Measurements from ENCODE around the gene SH2D2A. TPM values are rescaled to one million over a fixed set of nuclear protein-coding genes. Genes with fewer than 3 reads are reported as not detected.

Gene SH2D2A
- total and polyA plus RNA-seq, 8 donors = 0.61 to 19.9 (median 1.5) TPM; not detected in 2

DNA sequence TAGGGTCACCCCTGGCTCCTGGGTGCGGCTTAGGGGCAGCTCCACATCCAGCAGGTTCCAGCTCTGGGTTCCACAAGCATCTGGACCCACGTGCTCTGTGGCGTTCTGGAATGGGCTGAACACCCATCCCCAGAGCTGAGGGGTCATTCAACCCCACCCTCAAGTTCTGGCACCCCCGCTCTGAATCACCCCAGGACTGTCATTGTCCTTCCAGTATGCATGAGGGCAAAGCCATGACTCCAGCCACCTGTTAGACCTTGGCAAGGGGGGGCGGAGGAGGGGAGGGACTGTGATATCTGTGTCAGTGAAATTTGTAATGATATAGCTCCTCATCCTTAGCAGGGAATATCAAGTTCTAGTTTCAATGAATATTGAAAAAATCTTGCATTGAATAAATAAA is 30.0 kb upstream of the SH2D2A start:
- Histone ChIP-seq H3K9me3 (no peaks in the 10 kb centered on the region), H3K27me3 (peaks cover 4 to 87% (median 51%) of the 10 kb centered on the region in 3 donors), H3K27ac (no peak overlapping the region), H3K4me1 (peaks cover 8 to 23% (median 17%) of the 10 kb centered on the region in 4 donors), H3K36me3 (no peaks in the 10 kb centered on the region), H3K4me3 (no peak overlapping the region)
- intact Hi-C loops (cut with DNase I; ENCODE audit: low total_unique reads) = no loop called here
- WGBS, 5 donors = 82 to 93% (median 86%) methylated on average over 4 to 5 of the region's 5 CpGs
- no peak for DNase-seq
- no peak for TF ChIP-seq POLR2AphosphoS5 (IDR thresholded peaks at IDR 0.05)
- no peak for TF ChIP-seq EP300 (IDR thresholded peaks at IDR 0.05)
- no peak for TF ChIP-seq CTCF (IDR thresholded peaks at IDR 0.05)
- TF ChIP-seq POLR2A (IDR thresholded peaks at IDR 0.05) = no peak

DNA sequence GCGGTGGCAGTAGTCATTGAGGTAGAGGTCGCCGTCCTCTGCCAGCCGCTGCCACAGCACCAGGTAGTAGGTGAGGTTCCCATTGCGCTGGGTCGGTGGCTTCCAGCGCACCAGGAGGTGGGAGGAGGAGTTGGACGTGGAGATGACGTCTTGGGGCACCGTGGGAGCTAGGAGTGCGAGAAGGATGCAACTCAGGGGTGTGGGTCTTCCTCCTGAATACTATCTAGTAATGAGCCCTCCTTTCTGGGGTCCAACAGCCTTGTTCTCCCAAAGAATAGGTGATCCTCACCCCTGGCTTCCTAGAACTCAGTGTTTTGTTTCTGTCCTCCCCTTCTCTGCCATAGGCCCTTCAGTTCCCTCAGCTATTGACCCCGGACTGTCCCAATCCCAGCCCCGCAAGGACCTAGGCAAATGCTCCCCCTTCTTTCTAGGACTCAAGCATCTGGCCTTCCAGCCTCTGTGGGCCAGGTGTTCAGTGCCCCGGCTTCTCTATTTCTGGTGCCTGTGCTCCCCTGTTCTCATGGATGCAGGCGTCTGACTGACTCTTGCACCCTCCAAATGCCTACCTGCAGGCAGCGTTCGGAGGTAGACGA is 29.4 kb upstream of the SH2D2A start:
- Histone ChIP-seq H3K4me3 (no peak overlapping the region), H3K9me3 (no peaks in the 10 kb centered on the region), H3K27ac (no peak overlapping the region), H3K27me3 (peaks cover 4 to 93% (median 57%) of the 10 kb centered on the region in 3 donors), H3K4me1 (peaks cover 8 to 23% (median 16%) of the 10 kb centered on the region in 4 donors), H3K36me3 (no peaks in the 10 kb centered on the region)
- DNase-seq = no peak
- 43 to 56% (median 50%) methylated on average over 18 of the region's 18 CpGs for WGBS, 5 donors
- TF ChIP-seq POLR2AphosphoS5 (IDR thresholded peaks at IDR 0.05) (no peak), CTCF (IDR thresholded peaks at IDR 0.05) (no peak), EP300 (IDR thresholded peaks at IDR 0.05) (no peak)
- intact Hi-C loops (cut with DNase I; ENCODE audit: low total_unique reads) = no loop called here

GRCh38 chr1:156845055-156845952 is 28.7 kb upstream of the SH2D2A start:
- peak in 1 of 2 donors; percentile 49 for DNase-seq
- H3K27ac ChIP-seq = no peak overlapping the region
- TF ChIP-seq POLR2AphosphoS5 (IDR thresholded peaks at IDR 0.05) = no peak
- 8 to 14% (median 11%) methylated on average over 15 to 69 of the region's 69 CpGs for WGBS, 5 donors
- H3K9me3 ChIP-seq = no peaks in the 10 kb centered on the region
- H3K4me3 ChIP-seq = no peak overlapping the region
- intact Hi-C loops (cut with DNase I; ENCODE audit: low total_unique reads) = no loop called here
- peaks cover 8 to 23% (median 16%) of the 10 kb centered on the region in 4 donors for H3K4me1 ChIP-seq
- H3K36me3 ChIP-seq = no peaks in the 10 kb centered on the region
- H3K27me3 ChIP-seq = peaks cover 4 to 100% (median 64%) of the 10 kb centered on the region in 3 donors

DNA sequence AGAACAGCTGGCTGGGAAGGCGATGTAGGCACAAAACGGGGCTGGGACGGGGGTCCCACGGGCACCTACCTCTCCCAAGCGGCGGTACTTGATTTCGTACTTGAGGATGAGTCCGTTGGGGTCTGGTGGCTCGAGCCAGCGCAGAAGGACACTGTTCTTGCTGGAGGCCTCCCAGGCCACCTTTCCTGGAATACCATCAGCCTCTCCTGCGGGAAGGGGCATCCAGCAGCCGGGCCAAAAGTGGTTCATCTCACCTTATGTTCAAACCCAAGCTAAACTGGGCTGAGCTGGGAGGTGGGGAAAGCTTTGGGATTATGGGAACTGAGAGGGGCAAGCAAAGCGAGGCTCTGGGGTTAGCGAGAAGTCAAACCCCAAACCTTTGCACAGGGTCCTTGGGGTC is 28.0 kb upstream of the SH2D2A start:
- Histone ChIP-seq H3K4me1 (peaks cover 8 to 23% (median 16%) of the 10 kb centered on the region in 4 donors), H3K27me3 (peaks cover 4 to 100% (median 68%) of the 10 kb centered on the region in 3 donors), H3K4me3 (no peak overlapping the region), H3K36me3 (no peaks in the 10 kb centered on the region), H3K9me3 (no peaks in the 10 kb centered on the region), H3K27ac (no peak overlapping the region)
- intact Hi-C loops (cut with DNase I; ENCODE audit: low total_unique reads) = no loop called here
- 15 to 30% (median 27%) methylated on average over 9 to 14 of the region's 14 CpGs for WGBS, 5 donors
- TF ChIP-seq POLR2A (IDR thresholded peaks at IDR 0.05) (no peak), CTCF (IDR thresholded peaks at IDR 0.05) (no peak), EP300 (IDR thresholded peaks at IDR 0.05) (no peak), POLR2AphosphoS5 (IDR thresholded peaks at IDR 0.05) (no peak)
- DNase-seq = no peak

Data from stomach (tissue), 9 donors.